Pancreas (tissue), 10 donors: ENCODE data around the gene HEMK1. TPM values are rescaled to one million over a fixed set of nuclear protein-coding genes. Genes with fewer than 3 reads are reported as not detected.
A peak's percentile ranks its signal among the peaks of the same experiment; 100 is the strongest.

Experiments used
- ATAC-seq, 4 donors: fragments of 200-7000 bp; cut with Tn5 transposase; one replicate each; pipeline versions ENCODE4 v1.8.0 to v1.9.1; 2020; ENCODE audit warnings: mild to moderate bottlenecking in 4 of 4, moderate library complexity in 4 of 4
- DNase-seq, 6 donors: peaks; one replicate each; pipeline ENCODE4 v3.0.0-alpha.2; 2020
- FAIRE-seq: peaks from 2 replicates; lab custom pipeline; 2012; peaks lifted over from hg19 to GRCh38; lab: Jason Lieb, UNC
- H3K27ac ChIP-seq, 4 donors: fragments of 200-600 bp; sonication (generic); 1 replicate in 3 of 4; 2 replicates in 1 of 4; pipeline versions ENCODE4 v1.5.0 to v1.8.0; 2020
- H3K27me3 ChIP-seq, 4 donors: fragments of 200-600 bp; one replicate each; pipeline ENCODE4 v1.8.0; 2021
- H3K36me3 ChIP-seq, 3 donors: fragments of 200-600 bp; sonication (generic) in 1 of 3; one replicate each; pipeline versions ENCODE4 v1.5.0 to v1.8.0; 2020 to 2021
- H3K4me1 ChIP-seq, 3 donors: fragments of 200-600 bp; one replicate each; pipeline ENCODE4 v1.8.0; 2021
- H3K4me3 ChIP-seq, 4 donors: fragments of 200-600 bp; sonication (generic) in 2 of 4; one replicate each; pipeline versions ENCODE4 v1.5.0 to v1.8.0; 2020 to 2021
- H3K9me3 ChIP-seq, 4 donors: fragments of 200-600 bp; one replicate each; pipeline ENCODE4 v1.8.0; 2021
- CTCF ChIP-seq, 4 donors: fragments of 200-600 bp; sonication (generic) in 3 of 4; IDR thresholded peaks; one replicate each; pipeline versions ENCODE4 v1.5.0 to v1.8.0; 2021; ENCODE audit warnings: antibody characterized with exemption in 4 of 4
- WGBS, 2 donors: extraction: QIAGEN DNeasy Blood & Tissue Kit; methylation state at CpG; one replicate each; pipeline ENCODE4 v1.1.7; 2013; 5-methylcytosine and 5-hydroxymethylcytosine counted together
- intact Hi-C, 3 donors: fragments of 100-400 bp; cut with DNase I; formaldehyde crosslinking; loops; one replicate each; pipeline versions ENCODE4 v1.11.1 to v1.14.2; 2022
- polyA plus RNA-seq, 2 donors: library from polyadenylated mRNA; stranded (reverse); fragments of 200-250 nt; gene quantifications; one replicate each; pipeline ENCODE4 v1.2.3, GENCODE V29; 2013
- total RNA-seq, 6 donors: library from RNA; stranded (reverse); fragmentation: NEBNext Ultra II Directional in 4 of 6; extraction: Animal tissue kit (Norgen Biotek cat#: 25700) in 4 of 6; gene quantifications; one replicate each; pipeline versions ENCODE4 v1.2.1 to v1.2.4, GENCODE V29; 2021 to 2023
- donor health status: healthy with polysubstance abuse.
- donor health status: DM: no; HTN: no; CAD: no; lungs with moderate emphysema.
- donor health status: DM: no; HTN: no; CAD: no.
- donor health status: control.
- donor health status: control.
- donor health status: Bipolar disorder and iron deficiency.
- donor health status: DM: yes; HTN: yes; CAD: no.
- donor health status: DM: no; HTN: no; CAD: no.
- donor health status: DM: no; HTN: no; CAD: no.
- donor health status: DM: yes; HTN: yes; CAD: no.

The HEMK1 gene
- total and polyA plus RNA-seq, 8 donors, result 9.6 to 21.8 (median 12.5) TPM

GRCh38 chr3:50612970-50613846, 43.9 kb downstream of the HEMK1 start:
- intact Hi-C loops, result loop anchor here in 1 of 3 donors (2.0 kb wide), 1 partner anchor 42 kb away; no protein-coding TSS in a partner anchor
- no peaks in the 10 kb centered on the region for H3K9me3 ChIP-seq
- H3K27ac ChIP-seq, result peak overlapping the region in 1 of 4 donors; percentile 80
- H3K27me3 ChIP-seq, result no peaks in the 10 kb centered on the region
- WGBS, 2 donors, result 65 to 74% methylated on average over 6 of the region's 6 CpGs
- TF ChIP-seq CTCF (IDR thresholded peaks at IDR 0.05), result no peak
- peak overlapping the region in 1 of 4 donors; percentile 77 for H3K4me3 ChIP-seq
- peak in 2 of 6 donors; percentile 36 to 43 for DNase-seq
- peaks cover 8 to 30% (median 10%) of the 10 kb centered on the region in 3 donors for H3K4me1 ChIP-seq
- FAIRE-seq, result no peak
- ATAC-seq, result no peak
- no peaks in the 10 kb centered on the region for H3K36me3 ChIP-seq

GRCh38 chr3:50615190-50615589, 45.9 kb downstream of the HEMK1 start:
- intact Hi-C loops, result loop anchor here in 1 of 3 donors (2.0 kb wide), 1 partner anchor 42 kb away; no protein-coding TSS in a partner anchor
- no peaks in the 10 kb centered on the region for H3K27me3 ChIP-seq
- DNase-seq, result peak in 1 of 6 donors; percentile 11
- no peak overlapping the region for H3K4me3 ChIP-seq
- no peaks in the 10 kb centered on the region for H3K9me3 ChIP-seq
- 45 to 66% methylated on average over 1 of the region's 1 CpG for WGBS, 2 donors
- H3K27ac ChIP-seq, result no peak overlapping the region
- ATAC-seq, result no peak
- peaks cover 7 to 21% (median 10%) of the 10 kb centered on the region in 3 donors for H3K4me1 ChIP-seq
- no peak for TF ChIP-seq CTCF (IDR thresholded peaks at IDR 0.05)
- no peaks in the 10 kb centered on the region for H3K36me3 ChIP-seq
- FAIRE-seq, result no peak

- WGBS, 2 donors, result 0 to 1% methylated on average over 24 of the region's 24 CpGs
- peak overlapping the region; percentile 32 to 92 (median 85) for H3K27ac ChIP-seq
- H3K27me3 ChIP-seq, result no peaks in the 10 kb centered on the region
- ATAC-seq, result peak; percentile 63 to 75 (median 68)
- H3K36me3 ChIP-seq, result no peaks in the 10 kb centered on the region
- TF ChIP-seq CTCF (IDR thresholded peaks at IDR 0.05), result peak; percentile 92 to 99 (median 98)
- intact Hi-C loops, result no loop called here
- H3K4me1 ChIP-seq, result peaks cover 7 to 21% (median 10%) of the 10 kb centered on the region in 3 donors
- H3K4me3 ChIP-seq, result peak overlapping the region; percentile 29 to 90 (median 63)
- FAIRE-seq, result no peak
- no peaks in the 10 kb centered on the region for H3K9me3 ChIP-seq
- peak; percentile 81 to 93 (median 86) for DNase-seq
These were observed 46.9 kb downstream of the HEMK1 start for GRCh38 chr3:50616003-50616769.

- 0% methylated on average over 21 to 22 of the region's 22 CpGs for WGBS, 2 donors
- ATAC-seq (peak; percentile 78 to 84 (median 81)), DNase-seq (peak; percentile 93 to 97 (median 94)), FAIRE-seq (no peak)
- Histone ChIP-seq H3K4me1 (peaks cover 7 to 21% (median 10%) of the 10 kb centered on the region in 3 donors), H3K36me3 (no peaks in the 10 kb centered on the region), H3K27ac (peak overlapping the region; percentile 32 to 92 (median 85)), H3K9me3 (no peaks in the 10 kb centered on the region), H3K27me3 (no peaks in the 10 kb centered on the region), H3K4me3 (peak overlapping the region; percentile 29 to 90 (median 63))
- intact Hi-C loops, result no loop called here
- TF ChIP-seq CTCF (IDR thresholded peaks at IDR 0.05), result no peak
These were observed 47.4 kb downstream of the HEMK1 start for GRCh38 chr3:50616770-50617095.
